GM12878 (cell line): ENCODE results near the gene COMT.

ENCODE experiments used
- ASH2L ChIP-seq: fragments of 300-600, 200-600 bp; sonication (generic); IDR thresholded peaks from 2 replicates; pipeline ENCODE4 v1.6.1; 2017; ENCODE audit warnings: low read depth, mild to moderate bottlenecking, borderline replicate concordance
- CEBPB ChIP-seq, 2 experiments: fragments of 150-350 bp in 1 of 2; IDR thresholded peaks; 2 replicates each; pipeline ENCODE4 v1.6.1; 2012 to 2014; ENCODE audit warnings: low read depth in 2 of 2, low read length in 2 of 2, borderline replicate concordance in 1 of 2, inconsistent platforms in 1 of 2
- EP300 ChIP-seq, 2 experiments: fragments of 150-350 bp in 1 of 2; IDR thresholded peaks; 2 replicates each; pipeline ENCODE4 v1.6.1; 2011 to 2012; ENCODE audit warnings: low read depth in 2 of 2, low read length in 2 of 2, borderline replicate concordance in 1 of 2, improper control_type of control experiment in 1 of 2, inconsistent platforms in 1 of 2; ENCODE audit not compliant: control insufficient read depth in 1 of 2
- POLR2A ChIP-seq: IDR thresholded peaks from 2 replicates; pipeline ENCODE4 v1.6.1; 2011; ENCODE audit warnings: low read depth, mild to moderate bottlenecking, low read length
- ZBED1 ChIP-seq: IDR thresholded peaks from 2 replicates; pipeline ENCODE4 v1.6.1; 2016; ENCODE audit warnings: borderline replicate concordance
- ZNF217 ChIP-seq: fragments of 450-650 bp; IDR thresholded peaks from 2 replicates; pipeline ENCODE4 v1.6.1; 2017; ENCODE audit warnings: antibody characterized with exemption, mild to moderate bottlenecking
- ZNF274 ChIP-seq: IDR thresholded peaks from one replicate; pipeline ENCODE4 v1.8.0; 2011; ENCODE audit not compliant: insufficient read length, insufficient read depth
- TF ChIP-seq, protein P1 (sequence below): fragments of 450-650 bp; IDR thresholded peaks from 2 replicates; pipeline ENCODE4 v1.6.1; 2017; ENCODE audit warnings: mild to moderate bottlenecking

DNA sequence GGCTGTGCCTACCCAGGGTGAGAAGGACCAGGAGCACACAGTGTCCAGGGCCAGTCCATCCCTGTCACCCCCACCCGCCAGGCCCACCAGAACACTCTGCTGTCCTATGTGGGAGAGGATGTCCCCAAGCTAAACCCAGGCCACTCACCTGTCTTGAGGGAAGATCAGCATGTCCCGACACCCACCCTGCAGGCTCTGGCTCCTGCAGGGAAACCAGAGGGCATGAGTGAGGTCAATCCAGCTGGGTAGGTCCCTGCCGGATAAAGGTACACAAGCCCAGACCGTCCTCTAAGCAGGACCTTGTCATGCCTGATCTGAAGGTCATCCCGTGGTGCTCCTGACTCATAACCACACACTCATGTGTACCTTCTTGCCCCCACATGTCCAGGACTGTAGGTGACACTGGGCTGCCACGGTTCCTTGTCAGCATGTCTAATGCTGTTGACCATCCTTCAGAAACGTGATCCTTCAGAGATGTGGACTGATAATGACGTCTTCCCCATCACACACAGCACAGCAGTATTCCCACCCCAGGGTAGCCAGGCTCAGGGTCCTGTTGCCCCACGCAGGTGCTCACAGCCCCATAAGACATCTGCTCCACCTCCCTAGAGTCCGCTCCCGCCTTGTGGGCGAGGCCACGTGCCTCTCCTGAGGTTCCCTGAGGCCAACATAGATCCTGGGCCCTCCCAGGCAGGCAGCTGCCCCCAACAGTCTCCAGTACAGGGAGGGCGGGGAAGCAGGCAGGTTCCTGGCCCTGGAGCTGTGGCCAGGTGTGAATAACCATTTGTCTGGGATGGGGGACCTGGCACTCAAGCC is 68.9 kb downstream of the COMT start:
- TF ChIP-seq ASH2L: no peak
- TF ChIP-seq POLR2A: no peak
- TF ChIP-seq EP300 (IDR thresholded peaks at IDR 0.05; ENCODE audit: borderline replicate concordance in 1 of 2, control insufficient read depth in 1 of 2, low read depth in 2 of 2, low read length in 2 of 2): no peak
- no peak for TF ChIP-seq CEBPB (IDR thresholded peaks at IDR 0.05; ENCODE audit: borderline replicate concordance in 1 of 2, low read depth in 2 of 2, low read length in 2 of 2)
- no peak for TF ChIP-seq ZBED1
- TF ChIP-seq ZNF274: no peak
- TF ChIP-seq, protein P1, sequence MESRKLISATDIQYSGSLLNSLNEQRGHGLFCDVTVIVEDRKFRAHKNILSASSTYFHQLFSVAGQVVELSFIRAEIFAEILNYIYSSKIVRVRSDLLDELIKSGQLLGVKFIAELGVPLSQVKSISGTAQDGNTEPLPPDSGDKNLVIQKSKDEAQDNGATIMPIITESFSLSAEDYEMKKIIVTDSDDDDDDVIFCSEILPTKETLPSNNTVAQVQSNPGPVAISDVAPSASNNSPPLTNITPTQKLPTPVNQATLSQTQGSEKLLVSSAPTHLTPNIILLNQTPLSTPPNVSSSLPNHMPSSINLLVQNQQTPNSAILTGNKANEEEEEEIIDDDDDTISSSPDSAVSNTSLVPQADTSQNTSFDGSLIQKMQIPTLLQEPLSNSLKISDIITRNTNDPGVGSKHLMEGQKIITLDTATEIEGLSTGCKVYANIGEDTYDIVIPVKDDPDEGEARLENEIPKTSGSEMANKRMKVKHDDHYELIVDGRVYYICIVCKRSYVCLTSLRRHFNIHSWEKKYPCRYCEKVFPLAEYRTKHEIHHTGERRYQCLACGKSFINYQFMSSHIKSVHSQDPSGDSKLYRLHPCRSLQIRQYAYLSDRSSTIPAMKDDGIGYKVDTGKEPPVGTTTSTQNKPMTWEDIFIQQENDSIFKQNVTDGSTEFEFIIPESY: no peak
- no peak for TF ChIP-seq ZNF217
